ENCODE data around the gene ZBTB8B.

The ZBTB8B gene

GRCh38 chr1:32508761-32509160 lies 43.9 kb downstream of the ZBTB8B start:
- no peak for DNase-seq

DNA sequence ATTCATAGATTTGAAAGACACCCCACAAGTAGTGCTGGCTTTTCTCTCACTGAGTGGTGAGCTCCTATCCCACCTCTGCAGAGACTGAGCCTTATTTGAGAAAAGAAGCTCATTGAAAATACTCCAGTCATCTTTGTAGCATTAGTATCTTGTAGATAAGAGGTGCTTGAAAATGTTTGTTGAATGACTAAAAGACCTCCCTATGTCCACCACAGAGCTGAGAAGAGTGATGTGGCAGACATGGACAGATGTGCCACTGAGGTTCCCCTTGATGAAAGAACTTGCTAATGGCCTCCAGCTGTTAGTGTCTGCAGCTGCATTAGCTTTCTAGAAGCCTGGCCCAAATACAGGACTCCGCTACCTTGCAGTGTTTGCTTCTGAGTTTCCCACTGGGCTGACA lies 45.1 kb downstream of the ZBTB8B start:
- no peak for DNase-seq

Data from fibroblast of skin of back (primary cell).